ENCODE results near the gene THAP7.

DNA sequence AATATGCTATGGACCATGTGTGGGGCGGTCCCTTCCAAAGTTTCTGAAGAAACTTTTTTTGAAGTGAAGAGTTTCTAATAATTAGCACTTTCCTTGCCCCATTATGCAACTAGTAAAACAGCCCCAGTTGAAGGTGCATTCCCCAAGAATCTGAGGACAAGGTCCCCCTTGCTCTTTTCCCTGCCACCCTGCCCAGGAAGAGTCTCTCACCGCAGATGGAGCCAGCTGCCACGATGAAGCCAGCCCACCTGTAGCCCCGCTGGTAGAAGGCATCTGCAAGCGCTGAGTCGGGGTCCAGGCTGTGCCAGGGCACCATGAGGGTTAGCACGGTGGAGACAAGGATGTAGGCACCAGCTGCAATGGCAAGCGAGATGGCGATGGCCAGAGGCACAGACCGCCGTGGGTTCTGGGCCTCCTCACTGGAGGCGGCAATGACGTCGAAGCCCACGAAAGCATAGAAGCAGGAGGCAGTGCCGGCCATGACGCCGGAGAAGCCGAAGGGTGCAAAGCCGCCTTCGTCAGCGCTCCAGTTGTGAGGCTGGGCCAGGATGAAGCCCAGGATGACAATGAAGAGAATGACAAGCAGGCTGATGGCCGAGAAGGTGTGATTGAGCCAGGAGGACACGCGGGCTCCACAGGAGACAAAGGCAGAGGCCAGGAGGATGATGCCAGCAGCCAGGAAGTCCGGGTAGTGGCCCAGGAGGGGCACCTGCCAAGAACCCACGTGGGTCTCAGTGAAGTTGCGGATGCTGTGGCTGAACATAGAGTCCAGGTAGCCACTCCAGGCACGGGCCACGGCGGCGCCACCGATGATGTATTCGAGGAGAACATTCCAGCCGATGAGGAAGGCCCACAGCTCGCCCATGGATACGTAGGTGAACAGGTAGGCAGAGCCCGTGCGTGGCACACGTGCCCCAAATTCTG lies 29.0 kb upstream of the THAP7 start:
- TF ChIP-seq, protein P1, sequence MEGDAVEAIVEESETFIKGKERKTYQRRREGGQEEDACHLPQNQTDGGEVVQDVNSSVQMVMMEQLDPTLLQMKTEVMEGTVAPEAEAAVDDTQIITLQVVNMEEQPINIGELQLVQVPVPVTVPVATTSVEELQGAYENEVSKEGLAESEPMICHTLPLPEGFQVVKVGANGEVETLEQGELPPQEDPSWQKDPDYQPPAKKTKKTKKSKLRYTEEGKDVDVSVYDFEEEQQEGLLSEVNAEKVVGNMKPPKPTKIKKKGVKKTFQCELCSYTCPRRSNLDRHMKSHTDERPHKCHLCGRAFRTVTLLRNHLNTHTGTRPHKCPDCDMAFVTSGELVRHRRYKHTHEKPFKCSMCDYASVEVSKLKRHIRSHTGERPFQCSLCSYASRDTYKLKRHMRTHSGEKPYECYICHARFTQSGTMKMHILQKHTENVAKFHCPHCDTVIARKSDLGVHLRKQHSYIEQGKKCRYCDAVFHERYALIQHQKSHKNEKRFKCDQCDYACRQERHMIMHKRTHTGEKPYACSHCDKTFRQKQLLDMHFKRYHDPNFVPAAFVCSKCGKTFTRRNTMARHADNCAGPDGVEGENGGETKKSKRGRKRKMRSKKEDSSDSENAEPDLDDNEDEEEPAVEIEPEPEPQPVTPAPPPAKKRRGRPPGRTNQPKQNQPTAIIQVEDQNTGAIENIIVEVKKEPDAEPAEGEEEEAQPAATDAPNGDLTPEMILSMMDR (IDR thresholded peaks at IDR 0.05): no peak
- TF ChIP-seq POLR2A (IDR thresholded peaks at IDR 0.05): no peak
